ENCODE results near the gene PTGER1. TPM values are rescaled to one million over a fixed set of nuclear protein-coding genes. Genes with fewer than 3 reads are reported as not detected.

PTGER1 gene
- not detected for total RNA-seq

GRCh38 chr19:14475251-14476073, at the start of gene PTGER1:
Gene PTGER1 (minus strand): TSS chr19:14475354. CDS start chr19:14474320, 1,034 bp downstream.
- H3K9me3 Mint-ChIP-seq: no peaks in the 10 kb centered on the region
- peaks cover 19% of the 10 kb centered on the region for H3K27me3 Mint-ChIP-seq (ENCODE audit: low read depth)
- DNase-seq: peak; percentile 78
- CTCF ChIA-PET: interaction anchor here (0.6 to 1.0 kb wide), 2 partner anchors 9 to 435 kb away, joined by 3 to 5 read pairs; no protein-coding TSS in a partner anchor
- intact Hi-C loops (cut with micrococcal nuclease): loop anchor here (1.0 to 2.0 kb wide), 2 partner anchors 119 to 339 kb away; partner anchors contain the start of gene ASF1B
- peaks cover 31% of the 10 kb centered on the region for H3K4me1 Mint-ChIP-seq (ENCODE audit: low read depth)
- no peak within 1 kb of the TSS for H3K27ac Mint-ChIP-seq
- H3K36me3 Mint-ChIP-seq (ENCODE audit: low read depth): peaks cover 3% of the 10 kb centered on the region
- H3K4me3 Mint-ChIP-seq: no peak within 1 kb of the TSS

- Mint-ChIP-seq H3K27me3 (ENCODE audit: low read depth) (no peaks in the 10 kb centered on the region), H3K27ac (peak overlapping the region; percentile 91), H3K9me3 (no peaks in the 10 kb centered on the region), H3K4me3 (no peak overlapping the region), H3K4me1 (ENCODE audit: low read depth) (peaks cover 59% of the 10 kb centered on the region), H3K36me3 (ENCODE audit: low read depth) (peaks cover 22% of the 10 kb centered on the region)
- no peak for DNase-seq
- intact Hi-C loops (cut with micrococcal nuclease): loop anchor here (5.0 kb wide), 1 partner anchor 138 kb away; the partner anchor contains the start of gene ADGRE5
- CTCF ChIA-PET: interaction anchor here (0.7 to 1.1 kb wide), 2 partner anchors 15 to 159 kb away, joined by 4 read pairs; no protein-coding TSS in a partner anchor
These were observed 45.4 kb upstream of the PTGER1 start for GRCh38 chr19:14520543-14520942.

- DNase-seq: peak; percentile 55
- Mint-ChIP-seq H3K36me3 (ENCODE audit: low read depth) (peaks cover 28% of the 10 kb centered on the region), H3K4me1 (ENCODE audit: low read depth) (peaks cover 65% of the 10 kb centered on the region)
These were observed 44.8 kb upstream of the PTGER1 start for GRCh38 chr19:14519860-14520407.

GRCh38 chr19:14519245-14519859, 44.2 kb upstream of the PTGER1 start:
- no peaks in the 10 kb centered on the region for H3K27me3 Mint-ChIP-seq (ENCODE audit: low read depth)
- no peak for DNase-seq
- H3K4me1 Mint-ChIP-seq (ENCODE audit: low read depth): peaks cover 71% of the 10 kb centered on the region
- CTCF ChIA-PET: interaction anchor here (1.2 to 1.4 kb wide), 2 partner anchors 14 to 39 kb away, joined by 3 to 4 read pairs; no protein-coding TSS in a partner anchor
- peak overlapping the region; percentile 91 for H3K27ac Mint-ChIP-seq
- intact Hi-C loops (cut with micrococcal nuclease): loop anchor here (5.0 kb wide), 1 partner anchor 168 kb away; no protein-coding TSS in a partner anchor
- H3K4me3 Mint-ChIP-seq: peak overlapping the region; percentile 84
- H3K36me3 Mint-ChIP-seq (ENCODE audit: low read depth): peaks cover 34% of the 10 kb centered on the region
- H3K9me3 Mint-ChIP-seq: no peaks in the 10 kb centered on the region

More at GRCh38 chr19:14519860-14520407, 44.8 kb upstream of the PTGER1 start:
- peak overlapping the region; percentile 91 for H3K27ac Mint-ChIP-seq
- CTCF ChIA-PET: interaction anchor here (1.4 kb wide), 1 partner anchor 14 kb away, joined by 4 read pairs; no protein-coding TSS in a partner anchor
- intact Hi-C loops (cut with micrococcal nuclease): loop anchor here (5.0 kb wide), 2 partner anchors 138 to 167 kb away; partner anchors contain the start of gene ADGRE5
- no peaks in the 10 kb centered on the region for H3K27me3 Mint-ChIP-seq (ENCODE audit: low read depth)
- H3K4me3 Mint-ChIP-seq: peak overlapping the region; percentile 84
- no peaks in the 10 kb centered on the region for H3K9me3 Mint-ChIP-seq

- intact Hi-C loops (cut with micrococcal nuclease): loop anchor here (1.0 to 5.0 kb wide), 6 partner anchors 11 to 381 kb away; partner anchors contain the start of genes DDX39A and TECR
- H3K36me3 Mint-ChIP-seq (ENCODE audit: low read depth): peaks cover 36% of the 10 kb centered on the region
- H3K4me3 Mint-ChIP-seq: peak within 1 kb of the TSS; percentile 89
- DNase-seq: peak; percentile 70
- peak within 1 kb of the TSS; percentile 92 for H3K27ac Mint-ChIP-seq
- no peaks in the 10 kb centered on the region for H3K9me3 Mint-ChIP-seq
- peaks cover 63% of the 10 kb centered on the region for H3K4me1 Mint-ChIP-seq (ENCODE audit: low read depth)
- CTCF ChIA-PET: interaction anchor here (0.6 to 1.7 kb wide), 4 partner anchors 11 to 39 kb away, joined by 3 to 6 read pairs (median 4); no protein-coding TSS in a partner anchor
- no peaks in the 10 kb centered on the region for H3K27me3 Mint-ChIP-seq (ENCODE audit: low read depth)
These were observed 42.8 kb upstream of the PTGER1 start, which contains the start of gene DNAJB1 for GRCh38 chr19:14517840-14518505. Gene DNAJB1 (minus strand): TSS chr19:14518397. CDS start chr19:14518349, 48 bp downstream.

- Mint-ChIP-seq H3K27ac (peak overlapping the region; percentile 83), H3K36me3 (ENCODE audit: low read depth) (peaks cover 36% of the 10 kb centered on the region), H3K4me1 (ENCODE audit: low read depth) (peaks cover 58% of the 10 kb centered on the region), H3K4me3 (peak overlapping the region; percentile 89), H3K27me3 (ENCODE audit: low read depth) (no peaks in the 10 kb centered on the region), H3K9me3 (no peaks in the 10 kb centered on the region)
- CTCF ChIA-PET: interaction anchor here (0.6 to 1.7 kb wide), 5 partner anchors 11 to 38 kb away, joined by 3 to 6 read pairs (median 3); no protein-coding TSS in a partner anchor
- DNase-seq: no peak
- intact Hi-C loops (cut with micrococcal nuclease): loop anchor here (5.0 kb wide), 1 partner anchor 170 kb away; no protein-coding TSS in a partner anchor
These were observed 42.3 kb upstream of the PTGER1 start for GRCh38 chr19:14517446-14517839.

GRCh38 chr19:14516746-14517438, 41.7 kb upstream of the PTGER1 start:
- intact Hi-C loops (cut with micrococcal nuclease): loop anchor here (5.0 kb wide), 1 partner anchor 170 kb away; no protein-coding TSS in a partner anchor
- CTCF ChIA-PET: interaction anchor here (0.6 to 1.0 kb wide), 5 partner anchors 10 to 37 kb away, joined by 3 to 6 read pairs (median 3); no protein-coding TSS in a partner anchor
- H3K9me3 Mint-ChIP-seq: no peaks in the 10 kb centered on the region

GRCh38 chr19:14516048-14516534, 40.9 kb upstream of the PTGER1 start:
- Mint-ChIP-seq H3K9me3 (no peaks in the 10 kb centered on the region), H3K27me3 (ENCODE audit: low read depth) (no peaks in the 10 kb centered on the region), H3K36me3 (ENCODE audit: low read depth) (peaks cover 36% of the 10 kb centered on the region), H3K4me1 (ENCODE audit: low read depth) (peaks cover 51% of the 10 kb centered on the region), H3K4me3 (peak overlapping the region; percentile 89), H3K27ac (peak overlapping the region; percentile 83)
- intact Hi-C loops (cut with micrococcal nuclease): loop anchor here (5.0 kb wide), 1 partner anchor 171 kb away; no protein-coding TSS in a partner anchor
- DNase-seq: no peak
- CTCF ChIA-PET: interaction anchor here (0.6 to 1.2 kb wide), 5 partner anchors 9 to 37 kb away, joined by 3 to 5 read pairs (median 4); no protein-coding TSS in a partner anchor

More at GRCh38 chr19:14516746-14517438, 41.7 kb upstream of the PTGER1 start:
- H3K4me3 Mint-ChIP-seq: peak overlapping the region; percentile 89
- peaks cover 36% of the 10 kb centered on the region for H3K36me3 Mint-ChIP-seq (ENCODE audit: low read depth)
- DNase-seq: no peak
- H3K27ac Mint-ChIP-seq: peak overlapping the region; percentile 83
- H3K27me3 Mint-ChIP-seq (ENCODE audit: low read depth): no peaks in the 10 kb centered on the region
- peaks cover 53% of the 10 kb centered on the region for H3K4me1 Mint-ChIP-seq (ENCODE audit: low read depth)

- Mint-ChIP-seq H3K27me3 (ENCODE audit: low read depth) (no peaks in the 10 kb centered on the region), H3K4me1 (ENCODE audit: low read depth) (peaks cover 56% of the 10 kb centered on the region), H3K4me3 (peak overlapping the region; percentile 89), H3K9me3 (no peaks in the 10 kb centered on the region), H3K36me3 (ENCODE audit: low read depth) (peaks cover 36% of the 10 kb centered on the region), H3K27ac (peak overlapping the region; percentile 83)
- CTCF ChIA-PET: interaction anchor here (0.6 to 1.2 kb wide), 4 partner anchors 10 to 37 kb away, joined by 3 to 5 read pairs (median 4); no protein-coding TSS in a partner anchor
- intact Hi-C loops (cut with micrococcal nuclease): loop anchor here (5.0 kb wide), 1 partner anchor 172 kb away; no protein-coding TSS in a partner anchor
- DNase-seq: no peak
These were observed 40.4 kb upstream of the PTGER1 start for GRCh38 chr19:14515501-14516047.

- Mint-ChIP-seq H3K4me1 (ENCODE audit: low read depth) (peaks cover 55% of the 10 kb centered on the region), H3K27ac (peak overlapping the region; percentile 83), H3K9me3 (no peaks in the 10 kb centered on the region), H3K27me3 (ENCODE audit: low read depth) (no peaks in the 10 kb centered on the region), H3K36me3 (ENCODE audit: low read depth) (peaks cover 36% of the 10 kb centered on the region), H3K4me3 (peak overlapping the region; percentile 89)
- intact Hi-C loops (cut with micrococcal nuclease): no loop called here
- CTCF ChIA-PET: interaction anchor here (1.3 kb wide), 1 partner anchor 12 kb away, joined by 3 read pairs; no protein-coding TSS in a partner anchor
- DNase-seq: no peak
These were observed 39.2 kb upstream of the PTGER1 start for GRCh38 chr19:14514215-14514863.
